SJCRH30 (cell line): Measurements from ENCODE around the gene TAF5. TPM values are rescaled to one million over a fixed set of nuclear protein-coding genes. Genes with fewer than 3 reads are reported as not detected.
"Not testable (repeated sequence)": the region's sequence is repeated elsewhere in the genome, so short reads cannot be mapped to it uniquely, and the experiment has no call there.

Experiments used
- DNase-seq, 2 experiments: peaks; one replicate each; pipeline ENCODE4 v3.0.0-alpha.2; 2015 to 2020
- H3K27ac ChIP-seq: fragments of 250-450 bp; sonication (Bioruptor Pico); 2 replicates; pipeline ENCODE4 v1.5.1; 2020; ENCODE audit warnings: mild to moderate bottlenecking, moderate library complexity
- H3K27me3 ChIP-seq: fragments of 250-450 bp; sonication (Bioruptor Pico); 2 replicates; pipeline ENCODE4 v1.5.1; 2020; ENCODE audit warnings: mild to moderate bottlenecking, moderate library complexity
- H3K36me3 ChIP-seq: fragments of 250-450 bp; sonication (Bioruptor Pico); 2 replicates; pipeline ENCODE4 v1.5.1; 2020; ENCODE audit warnings: mild to moderate bottlenecking, moderate library complexity
- H3K4me1 ChIP-seq: fragments of 250-450 bp; sonication (Bioruptor Pico); 2 replicates; pipeline ENCODE4 v1.5.1; 2020; ENCODE audit warnings: mild to moderate bottlenecking, moderate library complexity
- H3K4me3 ChIP-seq: fragments of 250-450 bp; sonication (Bioruptor Pico); 2 replicates; pipeline ENCODE4 v1.5.1; 2020; ENCODE audit warnings: mild to moderate bottlenecking, moderate library complexity
- H3K9me3 ChIP-seq: fragments of 250-450 bp; sonication (Bioruptor Pico); replicated peaks from 2 replicates; pipeline ENCODE4 v1.5.1; 2020; ENCODE audit warnings: mild to moderate bottlenecking, moderate library complexity
- total RNA-seq: library from RNA; depleted of rRNA; stranded (reverse); fragments of >200 nt; shearing (Covaris generic); gene quantifications from 2 replicates; pipeline ENCODE4 v1.2.3, GENCODE V29; 2014

The TAF5 gene
- total RNA-seq, 1 experiment from 2014 or later, result 23.2 TPM

GRCh38 chr10:103374263-103374662, 6.5 kb downstream of the TAF5 start:
- no peaks in the 10 kb centered on the region for H3K27me3 ChIP-seq
- peaks cover 27% of the 10 kb centered on the region for H3K36me3 ChIP-seq
- peaks cover 5% of the 10 kb centered on the region for H3K4me1 ChIP-seq
- H3K27ac ChIP-seq, result no peak overlapping the region
- H3K9me3 ChIP-seq, result no peaks in the 10 kb centered on the region
- DNase-seq, result no peak
- H3K4me3 ChIP-seq, result no peak overlapping the region

- no peaks in the 10 kb centered on the region for H3K9me3 ChIP-seq
- no peaks in the 10 kb centered on the region for H3K27me3 ChIP-seq
- peaks cover 51% of the 10 kb centered on the region for H3K36me3 ChIP-seq
- H3K4me1 ChIP-seq, result no peaks in the 10 kb centered on the region
- no peak for DNase-seq
- H3K4me3 ChIP-seq, result no peak overlapping the region
- no peak overlapping the region for H3K27ac ChIP-seq
Measured at GRCh38 chr10:103382769-103383168, 15.0 kb downstream of the TAF5 start.

DNA sequence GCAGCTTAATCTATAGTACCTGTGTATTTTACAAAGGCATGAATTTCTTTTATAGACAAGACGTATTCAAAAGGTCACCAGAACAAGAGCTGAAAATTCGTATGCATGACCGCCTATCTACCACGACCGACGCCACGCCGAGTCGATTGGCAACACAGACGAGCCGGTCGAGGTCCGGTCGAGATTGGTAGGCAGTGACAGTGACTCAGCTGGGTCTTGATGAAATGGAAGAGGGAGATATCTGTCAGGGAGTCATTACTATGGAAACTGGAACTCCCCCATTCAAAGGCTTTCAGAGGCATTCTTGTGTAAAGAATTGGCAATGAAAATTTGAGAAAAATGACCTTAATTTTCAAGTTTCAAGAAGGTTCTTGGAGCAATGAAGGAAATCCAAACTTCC, 26.4 kb downstream of the TAF5 start:
- H3K4me1 ChIP-seq, result no peaks in the 10 kb centered on the region
- no peak overlapping the region for H3K27ac ChIP-seq
- H3K4me3 ChIP-seq, result no peak overlapping the region
- no peaks in the 10 kb centered on the region for H3K27me3 ChIP-seq
- H3K9me3 ChIP-seq, result no peaks in the 10 kb centered on the region
- peaks cover 48% of the 10 kb centered on the region for H3K36me3 ChIP-seq
- no peak for DNase-seq

DNA sequence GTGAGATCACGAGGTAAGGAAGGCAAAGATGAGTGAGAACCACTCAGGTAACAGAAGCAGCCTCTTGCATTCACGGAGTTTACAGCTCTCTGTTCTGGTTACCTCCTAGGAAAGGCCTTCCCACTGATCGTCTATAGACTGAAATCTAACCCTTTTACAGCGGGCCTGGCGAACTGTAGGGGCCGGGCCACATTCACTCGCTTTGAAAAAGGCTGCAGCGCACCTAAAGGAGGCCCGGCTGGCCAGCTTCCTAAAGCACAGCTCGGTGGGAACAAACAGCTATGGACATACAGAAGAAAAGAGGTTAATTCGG, 27.9 kb downstream of the TAF5 start:
- peaks cover 43% of the 10 kb centered on the region for H3K36me3 ChIP-seq
- H3K27me3 ChIP-seq, result no peaks in the 10 kb centered on the region
- peak overlapping the region; percentile 71 for H3K4me3 ChIP-seq
- H3K9me3 ChIP-seq, result no peaks in the 10 kb centered on the region
- no peaks in the 10 kb centered on the region for H3K4me1 ChIP-seq
- peak in 1 of 2 experiments; percentile 42 for DNase-seq
- H3K27ac ChIP-seq, result peak overlapping the region; percentile 76

DNA sequence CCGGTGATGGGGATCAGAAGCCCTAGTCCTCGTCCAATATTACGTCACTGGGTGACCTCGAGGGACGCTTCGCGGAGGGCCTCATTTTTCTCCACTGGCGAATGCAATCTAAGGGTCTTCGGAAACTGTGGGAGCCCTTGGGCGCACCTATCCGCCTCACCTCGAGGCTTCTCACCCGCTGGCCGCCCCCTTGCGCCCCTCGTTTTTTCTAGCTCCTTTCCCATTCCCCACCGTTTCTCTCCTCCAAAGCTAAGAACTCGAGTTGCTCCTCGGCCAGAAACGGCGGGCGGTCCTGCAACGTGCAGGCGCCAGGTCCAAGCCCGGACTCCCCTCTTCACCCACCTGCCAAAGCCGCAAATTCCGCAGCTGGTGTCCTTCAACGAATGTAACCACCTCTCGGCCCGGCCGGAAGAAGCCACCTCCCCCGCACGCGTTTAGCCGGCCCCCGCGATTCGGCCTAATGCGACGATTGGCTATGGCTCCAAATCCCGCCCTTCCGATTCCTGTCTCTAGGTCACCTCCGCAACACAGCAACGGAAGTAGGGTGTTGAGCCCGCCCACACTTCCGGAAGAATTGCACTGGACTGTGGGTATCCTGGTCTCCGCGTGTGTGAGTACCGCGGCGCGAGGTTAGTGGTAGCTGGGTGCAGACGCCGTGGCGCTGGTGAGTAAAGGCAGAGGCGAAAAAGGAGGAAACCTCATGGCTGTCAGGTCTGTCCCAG, 28.5 kb downstream of the TAF5 start, which contains the start of the genes ATP5MK and PDCD11:
TSS of gene ATP5MK (minus strand) at position 409 of the 722 bp plus-strand sequence. CDS start 4,018 bp downstream, outside the sequence.
TSS of gene PDCD11 (plus strand) at position 560 of the 722 bp plus-strand sequence. CDS start 1,801 bp downstream, outside the sequence.
- Histone ChIP-seq H3K4me3 (peak within 1 kb of the TSS; percentile 71), H3K27ac (peak within 1 kb of the TSS; percentile 76), H3K9me3 (no peaks in the 10 kb centered on the region), H3K27me3 (no peaks in the 10 kb centered on the region), H3K36me3 (peaks cover 43% of the 10 kb centered on the region), H3K4me1 (no peaks in the 10 kb centered on the region)
- peak; percentile 98 to 99 for DNase-seq

- Histone ChIP-seq H3K4me3 (peak overlapping the region; percentile 71), H3K27ac (peak overlapping the region; percentile 76), H3K36me3 (peaks cover 45% of the 10 kb centered on the region), H3K9me3 (no peaks in the 10 kb centered on the region), H3K4me1 (no peaks in the 10 kb centered on the region), H3K27me3 (no peaks in the 10 kb centered on the region)
- no peak for DNase-seq
Measured at GRCh38 chr10:103396789-103397087, 29.0 kb downstream of the TAF5 start.

DNA sequence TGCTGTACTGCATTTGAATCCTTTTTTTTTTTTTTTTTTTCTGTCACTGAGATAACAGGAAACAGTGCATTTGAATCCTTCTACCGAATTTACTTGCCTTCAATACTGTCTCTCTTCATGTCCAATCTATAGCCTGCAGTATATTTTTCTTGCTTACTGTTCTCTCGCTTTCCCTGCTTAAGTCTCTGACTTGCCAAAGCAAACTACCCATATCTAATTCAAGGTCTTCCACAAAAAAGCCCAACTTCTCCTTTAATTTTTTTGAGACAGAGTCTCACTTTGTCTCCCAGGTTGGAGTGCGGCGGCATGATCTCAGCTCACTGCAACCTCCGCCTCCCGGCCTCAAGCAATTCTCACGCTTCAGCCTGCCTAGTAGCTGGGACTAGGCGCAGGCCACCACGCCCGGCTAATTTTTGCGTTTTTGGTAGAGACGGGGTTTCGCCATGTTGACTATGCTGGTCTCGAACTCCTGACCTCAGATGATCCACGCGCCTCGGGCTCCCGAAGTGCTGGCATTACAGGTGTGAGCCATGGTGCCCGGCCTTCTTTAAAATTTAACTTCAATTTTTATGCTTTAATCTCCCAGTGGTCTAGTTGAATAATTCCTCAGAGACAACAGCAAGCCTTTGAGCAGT, 29.5 kb downstream of the TAF5 start:
- H3K36me3 ChIP-seq, result peaks cover 45% of the 10 kb centered on the region
- DNase-seq, result no peak

DNA sequence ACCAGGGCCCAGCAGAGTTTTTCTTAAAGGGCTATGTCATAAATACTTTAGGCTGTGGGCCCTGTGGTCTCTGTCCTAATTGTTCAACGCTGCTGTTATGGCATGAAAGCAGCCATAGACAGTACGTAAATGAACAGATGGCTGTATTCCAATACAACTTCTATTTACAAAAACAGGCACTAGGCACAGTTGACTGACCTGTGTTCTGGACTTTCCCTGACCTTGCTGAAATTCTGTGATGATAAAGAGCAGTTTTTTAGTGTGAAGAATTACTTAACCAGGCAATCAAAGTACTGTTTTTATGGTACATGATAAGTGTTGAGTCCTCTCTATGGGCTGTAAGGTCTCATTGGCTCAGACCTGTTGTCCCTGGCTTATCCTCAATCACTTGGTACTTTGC, 45.8 kb downstream of the TAF5 start:
- no peak overlapping the region for H3K4me3 ChIP-seq

More for the DNA sequence above, 29.5 kb downstream of the TAF5 start:
- H3K27ac ChIP-seq, result no peak overlapping the region
- no peaks in the 10 kb centered on the region for H3K27me3 ChIP-seq
- peak overlapping the region; percentile 71 for H3K4me3 ChIP-seq
- no peaks in the 10 kb centered on the region for H3K4me1 ChIP-seq
- H3K9me3 ChIP-seq, result no peaks in the 10 kb centered on the region

GRCh38 chr10:103415581-103415980, 47.8 kb downstream of the TAF5 start:
- Histone ChIP-seq H3K9me3 (no peaks in the 10 kb centered on the region), H3K36me3 (peaks cover 80% of the 10 kb centered on the region), H3K4me1 (no peaks in the 10 kb centered on the region), H3K4me3 (no peak overlapping the region), H3K27me3 (no peaks in the 10 kb centered on the region), H3K27ac (no peak overlapping the region)
- DNase-seq, result no peak

More for the DNA sequence above, 45.8 kb downstream of the TAF5 start:
- H3K4me1 ChIP-seq, result no peaks in the 10 kb centered on the region
- no peaks in the 10 kb centered on the region for H3K9me3 ChIP-seq
- no peak overlapping the region for H3K27ac ChIP-seq
- peaks cover 81% of the 10 kb centered on the region for H3K36me3 ChIP-seq
- no peaks in the 10 kb centered on the region for H3K27me3 ChIP-seq
- DNase-seq, result no peak

DNA sequence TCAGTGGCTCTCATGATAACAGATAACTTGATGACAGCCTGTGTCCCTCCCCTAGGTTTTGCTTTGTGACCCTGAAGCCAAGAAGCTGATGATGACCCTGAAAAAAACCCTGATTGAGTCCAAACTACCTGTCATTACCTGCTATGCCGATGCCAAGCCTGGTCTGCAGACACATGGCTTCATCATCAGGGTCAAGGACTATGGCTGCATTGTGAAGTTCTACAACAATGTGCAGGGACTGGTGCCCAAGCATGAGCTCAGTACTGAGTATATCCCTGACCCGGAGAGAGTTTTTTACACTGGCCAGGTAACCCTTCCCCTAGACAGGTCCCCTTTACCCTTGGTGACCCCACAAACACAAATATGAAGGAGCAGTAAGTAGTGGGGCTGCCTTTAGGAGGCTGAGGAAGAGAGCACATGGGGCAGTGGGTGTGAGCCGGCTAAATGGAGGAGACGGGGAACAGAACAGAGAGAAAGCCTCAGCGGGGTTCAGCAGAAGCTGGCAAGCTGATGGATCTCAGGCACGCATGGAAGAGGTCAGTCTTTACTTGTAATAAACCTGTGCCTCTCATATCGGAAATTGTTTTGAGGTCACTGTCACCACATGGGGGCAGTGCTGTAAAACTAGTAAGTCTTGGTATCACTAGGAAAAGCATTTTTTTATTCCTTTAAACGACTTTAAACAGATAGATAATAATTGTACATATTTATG, 48.8 kb downstream of the TAF5 start:
- DNase-seq, result peak; percentile 52 to 79
- no peak overlapping the region for H3K27ac ChIP-seq
- H3K4me3 ChIP-seq, result no peak overlapping the region
- H3K27me3 ChIP-seq, result no peaks in the 10 kb centered on the region
- H3K4me1 ChIP-seq, result no peaks in the 10 kb centered on the region
- H3K9me3 ChIP-seq, result no peaks in the 10 kb centered on the region
- peaks cover 81% of the 10 kb centered on the region for H3K36me3 ChIP-seq

GRCh38 chr10:103417148-103417469, 49.3 kb downstream of the TAF5 start:
- peaks cover 78% of the 10 kb centered on the region for H3K36me3 ChIP-seq
- H3K4me3 ChIP-seq, H3K27ac ChIP-seq, H3K27me3 ChIP-seq, DNase-seq, H3K9me3 ChIP-seq, H3K4me1 ChIP-seq: not testable (repeated sequence)

GRCh38 chr10:103417601-103418000, 49.8 kb downstream of the TAF5 start:
- Histone ChIP-seq H3K27ac (no peak overlapping the region), H3K27me3 (no peaks in the 10 kb centered on the region), H3K9me3 (no peaks in the 10 kb centered on the region), H3K4me1 (no peaks in the 10 kb centered on the region), H3K36me3 (peaks cover 80% of the 10 kb centered on the region), H3K4me3 (no peak overlapping the region)
- DNase-seq, result no peak

DNA sequence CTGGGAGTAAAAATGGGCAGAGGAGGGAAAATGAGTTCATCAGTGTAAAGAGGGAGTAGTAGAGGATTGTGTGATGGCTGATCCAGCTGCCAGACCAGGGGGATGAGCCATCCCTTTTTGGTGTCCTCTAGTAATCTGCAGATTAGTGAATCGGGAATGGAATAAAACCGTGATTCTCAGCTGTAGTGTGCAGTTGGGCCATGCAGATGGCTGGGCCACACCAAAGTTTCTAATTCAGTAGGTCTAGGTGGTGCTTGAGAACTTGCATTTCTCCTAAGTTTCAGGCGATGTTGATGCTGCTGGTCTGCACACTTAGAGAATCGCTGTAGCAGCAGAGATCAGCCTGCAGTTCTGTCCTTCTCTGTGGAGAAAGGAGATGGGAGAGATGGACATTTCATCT, 51.3 kb downstream of the TAF5 start:
- no peaks in the 10 kb centered on the region for H3K27me3 ChIP-seq
- H3K36me3 ChIP-seq, result peaks cover 80% of the 10 kb centered on the region
- no peak for DNase-seq
- H3K9me3 ChIP-seq, result no peaks in the 10 kb centered on the region
- H3K27ac ChIP-seq, result no peak overlapping the region
- no peaks in the 10 kb centered on the region for H3K4me1 ChIP-seq
- no peak overlapping the region for H3K4me3 ChIP-seq

DNA sequence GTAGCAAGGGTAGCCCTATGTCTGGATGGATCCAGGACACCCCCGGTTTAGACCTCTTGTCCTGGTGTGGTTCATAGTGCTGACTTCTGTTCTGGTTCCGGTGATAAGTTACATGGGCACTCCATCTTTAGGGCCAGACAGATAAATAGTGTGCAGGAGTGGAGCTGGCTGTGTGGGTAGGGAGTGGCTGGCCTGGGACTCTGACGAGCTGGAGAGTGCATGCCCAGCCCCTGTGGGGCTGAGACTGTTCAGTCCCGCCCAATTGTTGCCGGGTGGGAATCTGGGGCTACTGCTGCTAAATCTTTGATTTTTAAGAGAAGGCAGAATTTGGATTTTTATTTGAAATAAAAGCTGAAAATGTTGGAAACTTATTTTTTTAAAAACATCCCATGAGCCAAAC, 56.0 kb downstream of the TAF5 start:
- Histone ChIP-seq H3K27ac (no peak overlapping the region), H3K27me3 (no peaks in the 10 kb centered on the region), H3K4me3 (no peak overlapping the region), H3K4me1 (no peaks in the 10 kb centered on the region), H3K36me3 (peaks cover 88% of the 10 kb centered on the region), H3K9me3 (no peaks in the 10 kb centered on the region)
- no peak for DNase-seq

DNA sequence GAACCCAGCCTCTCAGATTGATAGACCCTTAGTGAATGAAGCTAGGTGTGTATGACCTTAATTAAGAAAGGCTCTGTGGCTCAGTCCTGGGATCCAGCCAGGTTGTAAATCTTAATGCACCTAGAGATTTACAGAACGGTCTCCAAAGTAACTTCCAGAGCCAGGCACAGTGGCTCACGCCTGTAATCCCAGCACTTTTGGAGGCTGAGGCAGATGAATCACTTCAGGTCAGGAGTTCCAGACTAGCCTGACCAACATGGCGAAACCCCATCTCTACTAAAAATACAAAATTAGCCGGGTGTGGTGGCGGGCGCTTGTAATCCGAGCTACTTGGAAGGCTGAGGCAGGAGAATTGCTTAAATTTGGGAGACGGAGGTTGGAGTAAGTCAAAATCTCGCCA, 60.1 kb downstream of the TAF5 start:
- Histone ChIP-seq H3K4me3 (no peak overlapping the region), H3K4me1 (no peaks in the 10 kb centered on the region), H3K9me3 (no peaks in the 10 kb centered on the region), H3K27me3 (no peaks in the 10 kb centered on the region), H3K27ac (no peak overlapping the region), H3K36me3 (peaks cover 95% of the 10 kb centered on the region)
- no peak for DNase-seq
